GM21360 (cell line): ENCODE results near the gene CALML4.
"Not testable (repeated sequence)": the region's sequence is repeated elsewhere in the genome, so short reads cannot be mapped to it uniquely, and the experiment has no call there.

Experiments
- ATAC-seq: cut with Tn5 transposase; IDR thresholded peaks from one replicate; pipeline ENCODE4 v1.9.1; 2021; ENCODE audit warnings: mild to moderate bottlenecking, moderate library complexity; ENCODE audit not compliant: unreplicated experiment

CALML4 gene

GRCh38 chr15:68225442-68225841 is 20.3 kb upstream of the CALML4 start:
- ATAC-seq = not testable (repeated sequence)

GRCh38 chr15:68224546-68225250 is 19.6 kb upstream of the CALML4 start:
- ATAC-seq = no peak

- ATAC-seq = no peak
Observed at GRCh38 chr15:68224108-68224507, 19.0 kb upstream of the CALML4 start.

GRCh38 chr15:68223171-68223570 is 18.0 kb upstream of the CALML4 start:
- ATAC-seq = no peak

- not testable (repeated sequence) for ATAC-seq
Observed at GRCh38 chr15:68222432-68222743, 17.3 kb upstream of the CALML4 start.

- ATAC-seq = not testable (repeated sequence)
Observed at GRCh38 chr15:68221530-68222431, 16.6 kb upstream of the CALML4 start.

- ATAC-seq = no peak
Observed at GRCh38 chr15:68220967-68221366, 15.8 kb upstream of the CALML4 start.

- no peak for ATAC-seq
Observed at GRCh38 chr15:68220489-68220888, 15.4 kb upstream of the CALML4 start.

GRCh38 chr15:68218847-68219798 is 14.0 kb upstream of the CALML4 start:
- ATAC-seq = no peak

GRCh38 chr15:68218331-68218730 is 13.2 kb upstream of the CALML4 start:
- no peak for ATAC-seq

GRCh38 chr15:68217341-68217740 is 12.2 kb upstream of the CALML4 start:
- no peak for ATAC-seq

- ATAC-seq = no peak
Observed at GRCh38 chr15:68214838-68215254, 9.7 kb upstream of the CALML4 start.

GRCh38 chr15:68213991-68214837 is 9.1 kb upstream of the CALML4 start:
- ATAC-seq = no peak

GRCh38 chr15:68213491-68213845 is 8.3 kb upstream of the CALML4 start:
- ATAC-seq = not testable (repeated sequence)

GRCh38 chr15:68211656-68212320 is 6.7 kb upstream of the CALML4 start:
- ATAC-seq = no peak

- ATAC-seq = no peak
Observed at GRCh38 chr15:68210821-68211655, 5.9 kb upstream of the CALML4 start.

- no peak for ATAC-seq
Observed at GRCh38 chr15:68210409-68210756, 5.3 kb upstream of the CALML4 start.

GRCh38 chr15:68209735-68210408 is 4.7 kb upstream of the CALML4 start:
- no peak for ATAC-seq
